NCI-H446 treated with DMSO at 0.1 percent for 48 hours (cell line): ENCODE results near the gene CCDC63.

ENCODE experiments used
- DNase-seq: peaks from one replicate; lab custom pipeline; 2025; lab: John Stamatoyannopoulos, UW

CCDC63 gene

DNA sequence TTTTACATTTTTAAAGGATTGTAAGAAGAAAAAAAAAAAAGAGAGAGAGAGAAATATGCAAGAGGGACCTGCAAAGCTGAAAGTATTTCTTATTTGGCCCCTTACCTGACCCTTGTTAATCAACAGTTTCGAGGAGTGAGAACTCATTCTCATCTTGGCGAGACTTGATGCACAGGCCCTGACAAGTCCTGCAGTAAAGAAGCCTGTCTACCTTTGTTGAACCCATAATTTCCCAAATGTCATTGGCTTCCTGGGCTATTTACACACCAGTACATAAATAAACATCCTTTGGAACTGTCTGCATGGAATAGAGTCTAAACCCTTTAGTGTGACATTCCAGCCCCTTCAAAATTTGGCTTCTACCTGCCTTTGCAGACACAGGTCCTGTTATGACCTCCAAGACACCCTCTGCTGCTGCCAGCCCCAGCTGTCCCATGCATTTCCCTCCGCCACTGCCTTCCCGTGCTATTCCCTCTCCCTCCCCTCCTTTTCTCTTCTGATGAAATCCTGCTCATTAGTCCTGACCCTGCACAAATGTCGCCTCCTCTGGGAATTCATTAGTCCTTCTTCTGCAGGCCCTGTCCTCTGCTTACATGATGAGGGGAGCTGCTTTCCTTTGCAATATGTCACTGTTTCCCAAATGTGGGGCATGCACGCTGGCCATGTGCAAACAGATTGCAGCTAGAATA, 38.5 kb downstream of the CCDC63 start:
- DNase-seq = no peak

DNA sequence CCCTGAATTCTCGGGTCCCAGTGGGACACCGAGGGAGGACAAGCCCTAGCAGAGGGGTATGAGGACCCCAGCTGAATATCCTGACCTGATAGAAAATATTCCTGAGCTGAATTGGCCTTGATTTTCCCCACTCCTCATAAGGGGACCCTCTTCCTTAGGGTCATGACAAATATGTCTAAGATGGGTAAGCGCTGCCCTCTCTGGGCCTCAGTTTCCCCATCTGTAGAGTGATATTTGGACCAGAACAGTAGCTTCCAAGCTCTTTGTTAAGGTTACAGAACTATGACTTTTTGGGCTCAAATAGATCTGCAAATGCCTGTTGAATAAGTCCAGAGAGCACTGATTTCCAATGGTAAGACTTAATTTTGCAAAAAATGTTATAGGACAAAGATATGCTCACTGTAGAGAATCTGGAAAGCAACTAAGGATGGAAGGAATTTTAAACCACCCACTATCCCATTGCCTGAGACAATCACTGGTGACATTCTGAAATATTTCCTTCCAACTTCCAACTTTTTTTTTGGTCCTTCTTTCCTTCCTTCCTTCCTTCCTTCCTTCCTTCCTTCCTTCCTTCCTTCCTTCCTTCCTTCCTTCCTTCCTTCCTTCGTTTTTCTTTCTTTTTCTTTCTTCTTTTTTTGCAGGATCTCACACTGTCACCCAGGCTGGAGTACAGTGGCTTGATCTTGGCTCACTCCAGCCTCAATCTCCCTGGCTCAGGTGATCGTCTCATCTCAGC, 41.6 kb downstream of the CCDC63 start:
- no peak for DNase-seq

DNA sequence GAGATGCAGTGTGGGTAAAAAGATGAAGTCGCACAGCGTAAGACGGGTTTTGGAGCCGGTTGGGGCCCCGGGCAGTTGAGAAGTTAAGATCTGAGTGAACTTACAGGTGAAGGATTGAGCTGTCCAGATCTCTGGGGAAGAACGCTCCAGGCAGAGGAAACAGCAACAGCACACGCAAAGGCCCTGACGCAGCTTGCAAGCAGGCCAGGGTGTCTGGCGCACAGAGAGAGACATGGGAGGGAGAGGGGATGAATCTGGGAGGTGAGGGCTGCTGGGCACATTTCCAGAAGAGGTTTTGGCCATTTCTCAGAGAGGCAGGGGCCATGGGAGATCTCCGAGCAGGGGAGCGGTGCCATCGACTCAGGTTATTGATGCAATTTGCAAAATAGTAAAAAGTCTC, 42.6 kb downstream of the CCDC63 start:
- DNase-seq = no peak

DNA sequence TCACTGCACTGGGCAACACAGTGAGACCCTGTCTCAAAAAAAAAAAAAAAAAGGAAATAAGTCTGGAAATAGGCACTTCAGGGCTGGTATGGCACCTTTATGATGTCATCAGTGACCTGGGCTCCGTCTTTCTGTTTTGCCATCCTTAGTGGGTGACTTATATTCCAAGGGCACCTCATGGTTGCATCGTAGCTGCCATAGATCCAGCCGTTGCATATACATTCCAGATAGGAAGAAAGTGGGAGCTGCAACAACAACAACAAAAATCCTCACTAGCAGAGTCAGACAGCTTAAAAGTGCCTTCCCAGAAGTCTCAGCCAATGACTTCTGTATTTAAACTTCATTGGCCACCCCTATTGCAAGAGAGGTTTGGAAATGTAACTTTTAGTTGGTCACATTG, 47.2 kb downstream of the CCDC63 start:
- no peak for DNase-seq

DNA sequence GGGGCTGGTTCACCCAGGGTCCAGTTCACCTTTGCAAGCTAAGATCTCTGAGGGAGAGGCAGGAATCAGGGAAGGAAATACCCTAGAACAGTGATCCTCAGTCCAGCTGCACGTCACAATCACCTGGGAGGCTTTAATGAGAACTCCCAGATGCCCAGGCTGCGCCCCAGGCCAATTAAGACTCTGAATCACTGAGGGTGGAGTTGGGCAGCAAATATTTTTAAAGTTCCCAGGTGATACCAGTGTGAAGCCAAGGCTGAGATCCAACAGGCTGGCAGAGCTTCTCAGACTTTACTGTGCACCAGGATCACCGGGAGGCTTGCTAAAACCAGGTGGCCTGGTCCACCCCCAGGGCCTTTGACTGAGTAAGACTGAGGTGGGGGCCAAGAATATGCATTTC, 49.8 kb downstream of the CCDC63 start:
- DNase-seq = no peak

DNA sequence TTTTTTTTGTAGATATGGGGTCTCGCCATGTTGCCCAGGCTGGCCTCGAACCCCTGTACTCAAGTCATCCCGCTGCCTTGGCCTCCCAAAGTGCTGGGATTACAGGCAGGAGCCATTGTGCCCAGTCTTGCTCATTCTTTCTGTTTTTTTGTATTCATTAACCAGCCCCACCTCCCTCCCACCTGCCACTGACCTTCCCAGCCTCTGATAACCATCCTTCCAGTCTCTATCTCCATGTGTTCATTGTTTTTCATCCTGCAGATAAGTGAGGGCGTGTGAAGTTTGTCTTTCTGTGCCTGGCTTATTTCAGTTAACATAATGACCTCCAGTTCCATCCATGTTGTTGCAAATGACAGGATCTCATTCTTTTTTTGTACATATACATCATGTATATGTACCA, 54.6 kb downstream of the CCDC63 start:
- DNase-seq = no peak

DNA sequence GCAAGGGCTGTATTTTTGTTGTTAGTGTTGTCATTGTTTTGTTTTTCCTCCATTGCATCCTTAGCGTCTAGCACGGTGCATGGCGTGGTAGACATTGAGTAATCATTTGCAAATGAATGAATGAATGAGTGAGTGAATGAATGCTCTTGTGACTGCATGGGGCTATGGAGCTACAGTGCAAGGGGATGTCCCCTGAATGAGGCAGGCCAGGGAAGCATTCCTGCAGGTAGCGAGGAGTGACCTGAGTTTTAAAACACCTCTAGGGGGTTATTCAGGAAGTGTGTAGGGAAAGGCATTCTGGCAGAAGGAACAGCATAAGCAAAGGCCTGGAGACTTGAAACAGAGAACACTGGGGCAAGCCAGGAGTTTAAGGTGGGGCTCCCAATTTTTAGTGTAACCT, 56.7 kb downstream of the CCDC63 start:
- no peak for DNase-seq

DNA sequence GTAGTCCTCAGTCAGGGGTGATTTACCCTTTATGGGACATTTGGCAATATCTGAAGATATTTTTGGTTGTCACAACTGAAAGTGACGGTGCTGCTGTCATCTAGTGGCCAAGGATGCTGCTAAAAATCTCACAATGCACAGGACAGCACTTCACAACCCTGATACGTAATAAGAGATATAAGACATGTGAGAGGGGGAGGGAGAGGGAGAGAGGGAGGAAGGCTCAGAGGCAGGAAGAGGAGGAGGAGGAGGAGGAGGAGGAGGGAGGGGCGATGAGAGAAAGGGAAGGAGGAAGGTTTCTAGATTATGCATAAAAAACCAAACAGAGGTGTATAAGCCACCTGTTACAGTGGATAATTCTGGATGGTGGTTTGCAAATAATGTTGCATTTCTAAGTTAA, 59.3 kb downstream of the CCDC63 start:
- DNase-seq = no peak

DNA sequence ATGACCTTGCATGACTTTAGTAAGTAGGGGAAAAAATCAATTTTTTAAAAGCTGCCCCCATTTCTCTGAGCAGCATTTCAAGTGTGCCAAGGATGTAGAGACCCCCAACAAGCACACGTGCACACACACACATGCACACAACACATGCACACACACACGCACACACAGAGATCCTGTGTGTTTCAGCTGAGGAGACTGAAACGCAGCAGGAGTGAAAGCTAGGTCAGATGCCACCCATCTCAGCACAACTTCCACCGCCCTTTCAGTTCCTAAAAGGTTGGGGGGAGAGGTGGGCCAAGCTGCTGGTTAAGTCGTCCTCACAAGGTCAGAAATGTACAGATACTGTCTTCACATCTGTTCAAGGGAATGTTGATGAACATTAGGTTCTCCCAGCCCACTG, 59.7 kb downstream of the CCDC63 start:
- DNase-seq = no peak

DNA sequence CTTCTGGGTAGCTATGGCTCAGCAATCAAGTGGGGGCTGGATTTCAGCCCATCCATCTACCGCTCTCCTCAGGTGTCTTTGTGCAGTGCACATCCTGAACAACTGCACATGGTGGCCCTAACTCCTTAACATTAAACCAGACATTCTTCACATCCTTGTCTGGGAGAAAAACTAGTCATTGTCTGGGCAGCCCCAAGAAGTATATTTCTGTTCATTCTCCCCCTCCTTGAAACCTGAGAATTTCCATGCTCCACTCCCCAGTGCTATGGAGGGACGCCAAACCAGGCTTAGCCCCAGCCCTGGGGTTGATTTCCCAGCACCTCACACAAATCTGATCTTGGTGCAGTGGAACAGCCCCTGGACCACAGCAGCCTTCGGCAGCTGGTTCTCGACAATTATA, 60.2 kb downstream of the CCDC63 start:
- no peak for DNase-seq

DNA sequence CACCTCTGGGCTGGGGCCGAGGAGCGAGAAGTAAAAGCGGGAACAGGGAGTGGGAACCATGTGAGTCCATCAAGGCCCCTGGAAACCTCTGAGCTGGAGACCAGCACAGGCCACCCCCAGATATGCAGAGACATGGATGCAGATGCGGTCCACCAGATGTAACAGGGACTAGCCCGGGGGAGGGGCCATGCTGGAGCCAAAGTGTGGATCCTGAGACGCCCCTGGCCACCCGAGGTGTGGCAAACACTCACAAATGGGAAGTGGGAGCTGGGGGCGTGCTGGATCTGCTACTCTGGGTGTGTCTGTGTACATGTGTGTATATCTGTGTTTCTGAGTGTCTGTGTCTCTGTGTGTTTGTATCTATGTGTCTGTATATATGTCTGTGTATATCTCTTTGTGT, 60.8 kb downstream of the CCDC63 start:
- no peak for DNase-seq

DNA sequence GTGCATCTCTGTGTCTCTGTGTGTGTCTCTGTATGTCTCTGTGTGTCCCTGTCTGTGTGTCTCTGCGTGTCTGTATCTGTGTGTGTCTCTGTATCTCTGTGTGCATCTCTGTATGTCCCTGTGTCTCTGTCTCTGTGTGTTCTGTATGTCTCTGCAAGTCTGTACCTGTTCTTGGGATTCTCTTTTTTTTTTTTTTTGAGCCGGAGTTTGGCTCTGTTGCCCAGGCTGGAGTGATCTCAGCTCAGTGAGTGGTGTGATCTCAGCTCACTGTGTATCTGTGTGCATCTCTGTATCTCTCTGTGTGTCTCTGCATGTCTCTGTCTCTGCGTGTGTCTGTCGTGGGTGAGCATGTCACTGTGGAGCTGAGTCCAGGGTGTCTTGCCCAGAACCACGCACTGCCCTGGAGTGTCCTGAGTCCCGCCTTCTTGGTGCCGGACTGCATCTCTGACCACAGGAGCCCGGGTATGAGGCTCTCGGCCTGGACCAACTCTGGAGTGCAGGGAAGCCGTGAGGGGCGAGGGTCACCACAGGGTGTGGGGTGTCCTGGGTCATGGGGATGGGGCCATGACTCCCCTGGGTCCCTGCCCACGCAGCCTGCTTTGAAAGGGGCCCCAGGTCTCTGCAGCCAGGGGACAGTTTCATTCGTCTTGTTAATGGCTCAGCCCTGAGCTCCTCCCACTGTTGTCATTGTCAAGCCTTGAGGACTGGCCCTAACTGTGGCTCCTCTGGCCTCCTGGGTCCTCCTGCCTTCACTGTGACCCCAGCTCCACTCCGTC, 61.8 kb downstream of the CCDC63 start:
- no peak for DNase-seq

DNA sequence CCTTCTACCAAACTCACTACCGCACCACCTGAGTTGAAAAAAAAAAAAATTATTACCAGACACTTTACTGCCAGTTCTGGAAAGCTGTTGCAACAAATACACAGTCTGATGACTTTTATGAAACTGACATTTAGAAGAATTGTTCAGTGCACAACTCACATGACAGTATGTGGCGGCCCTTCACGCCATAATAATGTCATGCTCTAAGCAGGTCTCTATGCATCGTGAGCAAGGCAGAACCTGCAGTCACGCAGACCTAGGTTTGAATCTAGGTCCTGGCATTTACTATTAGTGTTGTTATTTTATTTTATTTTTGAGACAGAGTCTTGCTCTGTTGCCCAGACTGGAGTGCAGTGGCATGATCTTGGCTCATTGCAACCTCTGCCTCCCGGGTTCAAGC, 65.5 kb downstream of the CCDC63 start:
- no peak for DNase-seq

DNA sequence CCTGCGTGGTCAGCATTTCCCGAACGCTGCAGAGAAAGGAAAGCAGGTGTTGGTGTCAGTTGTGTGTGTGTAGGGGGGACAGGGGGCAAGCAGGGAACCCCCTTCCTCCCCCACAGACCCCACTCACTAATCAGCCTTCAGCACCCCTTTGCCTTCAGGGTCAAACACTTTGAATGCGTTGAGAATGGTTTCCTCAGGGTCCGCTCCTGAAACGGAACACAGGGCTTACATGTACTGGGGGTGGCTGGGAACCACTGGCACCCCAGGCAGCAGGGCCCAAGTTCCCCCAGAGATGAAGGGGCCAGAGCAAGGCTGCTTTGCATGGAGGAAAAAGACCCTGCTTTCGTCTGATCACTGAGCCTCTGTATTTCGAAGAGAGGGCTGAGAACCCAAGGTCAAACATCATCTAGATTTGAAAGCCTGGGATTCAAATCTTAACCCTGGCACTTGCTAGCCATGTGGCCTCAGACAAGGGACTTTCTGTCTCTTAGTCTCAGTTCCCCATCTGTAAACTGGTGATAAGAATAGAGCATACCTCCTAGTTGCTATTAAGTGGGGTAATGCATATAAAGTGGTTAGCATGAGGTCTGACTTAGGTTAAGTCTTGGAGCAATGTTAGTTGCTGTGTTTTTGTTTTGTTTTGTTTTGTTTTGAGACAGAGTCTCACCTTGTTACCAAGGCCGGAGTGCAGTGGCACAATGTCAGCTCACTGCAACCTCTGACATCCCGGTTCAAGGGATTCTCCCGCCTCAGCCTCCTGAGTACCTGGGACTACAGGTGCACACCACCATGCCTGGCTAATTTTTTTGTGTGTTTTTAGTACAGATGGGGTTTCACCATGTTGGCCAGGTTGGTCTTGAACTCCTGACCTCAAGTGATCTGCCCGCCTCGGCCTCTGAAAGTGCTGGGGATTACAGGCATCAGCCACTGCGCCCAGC, 66.6 kb downstream of the CCDC63 start:
- no peak for DNase-seq

DNA sequence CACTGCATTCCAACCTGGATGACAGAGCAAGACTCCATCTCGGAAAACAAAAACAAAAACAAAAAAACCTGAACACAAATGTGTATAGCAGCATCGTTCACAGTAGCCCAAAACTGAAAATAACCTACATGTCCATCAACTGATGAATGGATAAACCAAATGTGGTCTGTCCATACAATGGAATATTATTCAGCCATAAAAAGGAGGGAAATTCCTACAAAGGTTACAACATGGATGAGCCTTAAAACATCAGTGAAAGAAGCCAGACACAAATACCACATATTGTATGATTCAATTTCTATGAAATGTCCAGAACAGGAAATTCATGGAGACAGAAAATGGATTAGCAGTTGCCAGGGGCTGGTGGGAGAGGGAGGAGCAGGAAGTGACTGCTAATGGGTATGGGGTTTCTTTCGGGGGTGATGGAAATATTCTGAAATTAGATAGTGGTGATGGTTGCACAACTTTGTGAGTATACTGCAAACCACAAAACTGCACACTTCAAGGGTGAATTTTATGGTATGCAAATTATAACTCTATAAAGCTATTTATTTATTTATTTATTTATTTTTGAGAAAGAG, 69.6 kb downstream of the CCDC63 start:
- no peak for DNase-seq

DNA sequence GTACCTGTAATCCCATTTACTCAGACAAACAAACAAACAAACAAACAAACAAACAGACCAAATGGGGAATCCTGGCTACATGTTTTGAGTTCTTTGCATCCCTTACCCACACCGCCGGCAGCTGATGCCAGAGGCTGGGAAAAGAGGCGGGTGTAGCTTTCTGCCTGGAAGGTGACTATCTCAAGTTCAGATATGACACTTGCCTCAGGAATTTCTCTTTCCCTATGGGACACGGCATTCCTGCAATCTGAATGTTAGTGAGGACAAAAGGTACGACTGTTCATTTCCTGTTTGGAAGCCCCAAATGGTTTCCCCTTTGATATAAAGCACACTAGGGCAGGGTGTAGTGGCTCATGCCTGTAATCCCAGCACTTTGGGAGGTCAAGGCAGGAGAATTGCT, 70.7 kb downstream of the CCDC63 start:
- DNase-seq = no peak

DNA sequence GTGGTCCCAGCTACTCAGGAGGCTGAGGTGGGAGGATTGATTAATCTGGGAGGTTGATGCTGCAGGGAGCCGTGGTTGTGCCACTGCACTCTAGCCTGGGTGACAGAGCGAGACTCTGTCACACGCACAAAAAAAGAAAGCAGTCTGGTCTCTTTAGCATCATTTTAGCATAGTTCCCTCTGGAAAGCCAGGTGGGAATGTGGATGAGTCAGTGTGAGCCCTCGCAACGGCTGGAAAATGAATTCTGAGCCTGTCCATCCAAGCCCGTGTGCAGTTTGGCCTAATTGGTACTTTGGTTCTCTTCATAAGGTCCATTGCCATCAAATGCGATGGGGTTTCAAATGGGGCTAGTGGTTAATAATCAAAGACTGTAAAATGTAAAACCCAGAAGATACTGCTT, 71.2 kb downstream of the CCDC63 start:
- DNase-seq = no peak

DNA sequence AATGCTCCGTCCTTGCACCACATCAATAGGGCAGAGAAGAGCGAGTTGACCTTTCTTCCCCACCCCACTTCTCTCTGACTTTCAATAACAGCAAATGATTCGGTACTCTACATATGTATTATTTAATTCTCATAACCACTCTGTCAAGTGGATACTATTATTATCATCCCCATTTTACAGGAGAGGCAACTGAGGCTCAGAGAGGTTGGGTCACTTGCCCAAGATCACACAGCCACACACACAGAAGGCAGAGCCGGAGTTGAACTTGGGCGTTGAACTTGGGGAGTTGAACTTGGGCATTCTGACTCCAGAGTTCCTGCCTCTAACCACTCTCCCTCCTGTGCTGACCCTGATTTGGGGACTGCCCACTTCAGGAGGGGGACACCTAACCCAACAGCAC, 72.9 kb downstream of the CCDC63 start:
- DNase-seq = no peak

DNA sequence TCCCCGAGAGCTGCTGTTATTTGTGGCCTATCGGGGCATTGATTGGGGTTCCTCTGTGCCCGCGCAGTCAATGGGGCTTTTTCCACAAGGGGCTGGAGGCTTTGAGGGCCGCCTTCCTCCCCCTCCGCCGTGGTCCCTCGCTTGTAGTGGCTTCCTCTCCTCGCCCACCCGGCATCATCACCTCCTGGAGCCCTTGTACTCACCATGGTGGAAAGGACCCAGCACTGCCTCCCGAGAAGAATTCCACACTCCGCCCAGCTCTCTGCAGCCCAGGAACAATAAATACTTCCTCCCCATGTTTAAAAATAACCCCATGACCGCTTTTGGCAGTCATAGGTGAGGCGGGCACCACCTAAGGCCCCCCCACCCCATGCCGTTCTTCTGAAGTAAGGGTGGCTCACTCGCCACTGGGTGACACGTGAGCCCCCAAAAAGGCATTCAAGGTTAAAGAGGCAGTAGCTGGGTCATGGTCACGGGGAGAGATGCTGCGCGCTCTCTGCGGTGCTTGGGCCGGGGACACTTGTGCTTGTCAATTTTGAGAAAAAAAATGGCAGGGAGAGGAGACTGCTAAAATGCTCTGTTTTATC, 73.6 kb downstream of the CCDC63 start, which contains the start of gene MYL2:
TSS of gene MYL2 (minus strand) at position 256 of the 587 bp plus-strand sequence. CDS start at position 206, 50 bp downstream.
- no peak for DNase-seq

DNA sequence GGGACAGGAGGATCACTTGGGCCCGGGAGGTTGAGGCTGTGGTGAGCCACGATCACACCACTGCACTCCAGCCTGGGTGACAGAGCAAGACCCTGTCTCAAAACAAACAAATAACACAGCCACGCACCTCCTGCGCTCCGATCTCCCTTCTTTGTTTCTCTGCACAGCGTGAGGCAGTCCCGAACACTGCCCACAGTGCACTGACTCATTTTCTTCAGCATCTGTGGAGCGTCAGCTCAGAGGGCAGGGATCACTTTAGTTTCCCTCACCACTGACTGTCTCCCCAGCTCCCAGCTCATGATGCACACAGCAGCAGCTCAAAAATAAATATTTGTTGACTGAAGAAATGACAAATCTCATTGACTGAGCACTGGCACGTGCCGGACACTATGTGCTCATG, 74.5 kb downstream of the CCDC63 start:
- DNase-seq = no peak

DNA sequence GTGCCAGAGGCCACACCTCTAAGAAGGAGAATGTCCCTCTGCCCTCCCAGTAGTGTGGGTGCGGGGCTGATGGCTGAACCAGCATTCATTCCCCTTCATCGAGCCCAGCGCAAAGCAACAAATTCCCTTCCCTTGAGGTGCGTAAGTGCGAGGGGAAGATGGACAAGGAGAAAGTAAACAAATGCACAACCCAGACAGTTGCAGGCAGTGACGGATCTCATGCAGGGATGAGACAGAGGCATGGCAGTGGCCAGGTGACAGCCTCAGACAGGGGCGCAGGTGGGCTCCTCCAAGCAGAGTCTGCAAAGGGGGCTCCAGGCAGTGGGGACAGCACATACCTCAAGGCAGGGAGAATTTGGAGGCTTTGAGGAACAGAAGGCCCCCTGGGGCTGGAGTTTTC, 75.9 kb downstream of the CCDC63 start:
- no peak for DNase-seq
